Adipocyte (in vitro differentiated cells): ENCODE data around the gene KCTD10.

Experiments used
- DNase-seq: peaks from one replicate; pipeline ENCODE4 v3.0.0-alpha.2; 2015; ENCODE audit warnings: low read depth
- H3K27me3 ChIP-seq: replicated peaks from 2 replicates; pipeline ENCODE4 v1.7.0; 2013; ENCODE audit warnings: mild to moderate bottlenecking, low read length, moderate library complexity; ENCODE audit not compliant: control insufficient read depth, insufficient read depth
- H3K36me3 ChIP-seq: 2 replicates; pipeline ENCODE4 v1.7.0; 2013; ENCODE audit warnings: low read length, mild to moderate bottlenecking, moderate library complexity; ENCODE audit not compliant: control insufficient read depth, insufficient read depth, severe bottlenecking
- H3K4me1 ChIP-seq: 2 replicates; pipeline ENCODE4 v1.7.0; 2013; ENCODE audit warnings: mild to moderate bottlenecking, low read length, moderate library complexity; ENCODE audit not compliant: control insufficient read depth, insufficient read depth
- H3K4me3 ChIP-seq: 2 replicates; pipeline ENCODE4 v1.7.0; 2013; ENCODE audit warnings: mild to moderate bottlenecking, low read length, moderate library complexity
- H3K9ac ChIP-seq: 2 replicates; pipeline ENCODE4 v1.7.0; 2013; ENCODE audit warnings: mild to moderate bottlenecking, low read length, moderate library complexity
- H3K9me3 ChIP-seq: 2 replicates; pipeline ENCODE4 v1.7.0; 2013; ENCODE audit warnings: mild to moderate bottlenecking, low read length, moderate library complexity; ENCODE audit not compliant: control insufficient read depth

The KCTD10 gene

GRCh38 chr12:109512608-109513007 is 35.5 kb upstream of the KCTD10 start:
- peaks cover 4% of the 10 kb centered on the region for H3K4me1 ChIP-seq
- peaks cover 78% of the 10 kb centered on the region for H3K36me3 ChIP-seq
- H3K9me3 ChIP-seq: no peaks in the 10 kb centered on the region
- no peak overlapping the region for H3K4me3 ChIP-seq
- no peak overlapping the region for H3K9ac ChIP-seq
- no peaks in the 10 kb centered on the region for H3K27me3 ChIP-seq
- no peak for DNase-seq

DNA sequence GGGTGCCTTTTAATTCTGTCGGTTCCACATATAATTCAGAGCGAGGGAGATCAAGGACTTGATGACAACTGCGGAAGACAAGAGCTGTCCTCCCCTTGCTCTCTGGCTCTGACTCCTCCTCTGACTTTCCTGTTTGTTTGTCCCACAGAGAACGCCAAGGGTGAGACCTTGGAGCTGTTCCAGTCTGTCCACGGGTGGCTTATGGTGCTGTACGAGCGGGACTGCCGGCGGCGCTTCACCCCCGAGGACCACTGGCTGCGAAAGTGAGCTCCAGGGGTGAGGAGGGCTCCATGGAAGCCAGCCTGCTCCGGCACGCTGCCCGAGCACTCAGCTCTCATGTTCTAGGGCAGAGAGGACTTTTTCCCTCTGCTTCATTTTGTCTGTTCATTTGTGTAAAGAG is 33.1 kb upstream of the KCTD10 start:
- no peak for DNase-seq
- Histone ChIP-seq H3K4me1 (peaks cover 4% of the 10 kb centered on the region), H3K9me3 (no peaks in the 10 kb centered on the region), H3K4me3 (no peak overlapping the region), H3K36me3 (peaks cover 84% of the 10 kb centered on the region), H3K9ac (no peak overlapping the region), H3K27me3 (no peaks in the 10 kb centered on the region)

GRCh38 chr12:109504068-109504467 is 27.0 kb upstream of the KCTD10 start:
- peaks cover 92% of the 10 kb centered on the region for H3K36me3 ChIP-seq

GRCh38 chr12:109503611-109504010 is 26.5 kb upstream of the KCTD10 start:
- no peak overlapping the region for H3K4me3 ChIP-seq
- no peaks in the 10 kb centered on the region for H3K4me1 ChIP-seq
- no peaks in the 10 kb centered on the region for H3K9me3 ChIP-seq
- DNase-seq: no peak
- H3K9ac ChIP-seq: no peak overlapping the region
- peaks cover 91% of the 10 kb centered on the region for H3K36me3 ChIP-seq
- no peaks in the 10 kb centered on the region for H3K27me3 ChIP-seq

More at GRCh38 chr12:109504068-109504467, 27.0 kb upstream of the KCTD10 start:
- Histone ChIP-seq H3K4me3 (no peak overlapping the region), H3K9ac (no peak overlapping the region), H3K27me3 (no peaks in the 10 kb centered on the region), H3K4me1 (no peaks in the 10 kb centered on the region), H3K9me3 (no peaks in the 10 kb centered on the region)
- no peak for DNase-seq

- no peaks in the 10 kb centered on the region for H3K4me1 ChIP-seq
- H3K4me3 ChIP-seq: no peak overlapping the region
- peaks cover 91% of the 10 kb centered on the region for H3K36me3 ChIP-seq
- H3K9me3 ChIP-seq: no peaks in the 10 kb centered on the region
- no peaks in the 10 kb centered on the region for H3K27me3 ChIP-seq
- H3K9ac ChIP-seq: no peak overlapping the region
- DNase-seq: no peak
Observed at GRCh38 chr12:109502332-109502731, 25.2 kb upstream of the KCTD10 start.

- Histone ChIP-seq H3K4me3 (no peak overlapping the region), H3K9me3 (no peaks in the 10 kb centered on the region), H3K36me3 (peaks cover 86% of the 10 kb centered on the region), H3K9ac (no peak overlapping the region), H3K4me1 (no peaks in the 10 kb centered on the region), H3K27me3 (no peaks in the 10 kb centered on the region)
- DNase-seq: no peak
Observed at GRCh38 chr12:109501299-109501698, 24.2 kb upstream of the KCTD10 start.

- Histone ChIP-seq H3K9me3 (no peaks in the 10 kb centered on the region), H3K4me3 (no peak overlapping the region), H3K27me3 (no peaks in the 10 kb centered on the region), H3K4me1 (no peaks in the 10 kb centered on the region), H3K36me3 (peaks cover 86% of the 10 kb centered on the region), H3K9ac (no peak overlapping the region)
- DNase-seq: no peak
Observed at GRCh38 chr12:109500406-109501185, 23.5 kb upstream of the KCTD10 start.

GRCh38 chr12:109497675-109498074 is 20.6 kb upstream of the KCTD10 start:
- H3K4me3 ChIP-seq: no peak overlapping the region
- no peaks in the 10 kb centered on the region for H3K27me3 ChIP-seq
- H3K9ac ChIP-seq: no peak overlapping the region
- H3K4me1 ChIP-seq: no peaks in the 10 kb centered on the region
- DNase-seq: no peak
- H3K36me3 ChIP-seq: peaks cover 79% of the 10 kb centered on the region
- H3K9me3 ChIP-seq: no peaks in the 10 kb centered on the region

- peaks cover 4% of the 10 kb centered on the region for H3K4me1 ChIP-seq
- no peak for DNase-seq
- no peak overlapping the region for H3K9ac ChIP-seq
- H3K9me3 ChIP-seq: no peaks in the 10 kb centered on the region
- H3K36me3 ChIP-seq: peaks cover 77% of the 10 kb centered on the region
- H3K27me3 ChIP-seq: no peaks in the 10 kb centered on the region
- H3K4me3 ChIP-seq: no peak overlapping the region
Observed at GRCh38 chr12:109496306-109496705, 19.2 kb upstream of the KCTD10 start.

DNA sequence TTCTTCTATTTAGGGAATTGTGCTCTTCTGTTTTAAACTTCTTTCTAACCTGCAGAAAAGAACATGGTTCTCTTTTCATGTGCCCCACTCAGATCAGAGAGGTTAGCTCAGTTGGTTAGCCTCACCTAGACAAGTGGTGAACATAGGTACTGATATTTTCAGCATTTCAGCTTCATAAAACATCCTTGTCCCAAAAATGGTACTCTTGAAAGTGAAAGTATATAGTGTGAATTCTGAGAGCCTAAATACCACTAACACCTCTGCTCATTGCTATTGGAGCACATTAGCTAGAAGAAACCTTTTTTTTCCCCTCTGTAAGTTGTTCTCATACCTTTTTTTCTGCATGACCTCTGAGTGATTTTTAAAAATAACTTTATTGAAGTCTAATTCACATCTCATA is 17.9 kb upstream of the KCTD10 start:
- Histone ChIP-seq H3K4me1 (peaks cover 17% of the 10 kb centered on the region), H3K9me3 (no peaks in the 10 kb centered on the region), H3K36me3 (peaks cover 77% of the 10 kb centered on the region), H3K4me3 (no peak overlapping the region), H3K27me3 (no peaks in the 10 kb centered on the region), H3K9ac (no peak overlapping the region)
- no peak for DNase-seq

DNA sequence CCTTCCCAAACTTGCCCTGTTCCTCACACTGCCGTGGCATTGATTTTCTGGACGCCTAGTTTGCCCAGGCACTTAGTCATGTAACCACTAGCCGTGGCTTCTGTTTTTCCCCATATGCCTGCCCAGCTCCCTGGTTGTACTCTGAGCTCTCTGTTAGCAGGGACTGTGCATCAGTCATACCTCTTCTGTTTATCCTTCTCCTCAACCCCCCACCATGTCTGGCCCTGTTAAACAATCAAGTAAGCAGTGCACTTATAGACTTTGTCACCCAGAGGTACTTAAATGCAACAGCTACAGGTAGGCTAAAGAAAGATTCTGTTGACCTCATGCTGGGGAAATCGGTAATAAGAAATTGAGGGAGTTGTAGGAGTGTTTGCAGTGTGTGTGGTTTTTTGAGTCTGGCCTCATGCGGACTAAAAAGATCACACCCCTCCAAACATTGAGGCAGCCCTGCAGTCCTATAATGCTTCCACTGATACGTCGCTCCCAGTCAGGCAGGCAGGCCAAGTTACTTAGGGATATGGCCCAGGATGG is 17.3 kb upstream of the KCTD10 start:
- Histone ChIP-seq H3K36me3 (peaks cover 78% of the 10 kb centered on the region), H3K4me3 (no peak overlapping the region), H3K27me3 (no peaks in the 10 kb centered on the region), H3K9me3 (no peaks in the 10 kb centered on the region), H3K4me1 (peaks cover 23% of the 10 kb centered on the region), H3K9ac (no peak overlapping the region)
- no peak for DNase-seq
